Kidney glomerular epithelial cell (primary cell): ENCODE data around the gene ATP1B3.
A peak's percentile ranks its signal among the peaks of the same experiment; 100 is the strongest.
"Not testable (repeated sequence)": the region's sequence is repeated elsewhere in the genome, so short reads cannot be mapped to it uniquely, and the experiment has no call there.

ENCODE experiments used
- DNase-seq: peaks from one replicate; lab custom pipeline; 2025; lab: John Stamatoyannopoulos, UW

ATP1B3 gene

GRCh38 chr3:141909408-141909807, 33.0 kb downstream of the ATP1B3 start:
- no peak for DNase-seq

- not testable (repeated sequence) for DNase-seq
Observed at GRCh38 chr3:141909986-141910385, 33.5 kb downstream of the ATP1B3 start.

- DNase-seq: peak; percentile 6
Observed at GRCh38 chr3:141913150-141913811, 36.8 kb downstream of the ATP1B3 start.

- no peak for DNase-seq
Observed at GRCh38 chr3:141914311-141914710, 37.9 kb downstream of the ATP1B3 start.

GRCh38 chr3:141915016-141915415, 38.6 kb downstream of the ATP1B3 start:
- no peak for DNase-seq

- no peak for DNase-seq
Observed at GRCh38 chr3:141915766-141916165, 39.3 kb downstream of the ATP1B3 start.

GRCh38 chr3:141920701-141921100, 44.3 kb downstream of the ATP1B3 start:
- no peak for DNase-seq

GRCh38 chr3:141921316-141921715, 44.9 kb downstream of the ATP1B3 start:
- no peak for DNase-seq

GRCh38 chr3:141925677-141926076, 49.2 kb downstream of the ATP1B3 start:
- DNase-seq: not testable (repeated sequence)

- no peak for DNase-seq
Observed at GRCh38 chr3:141926929-141927328, 50.5 kb downstream of the ATP1B3 start.

GRCh38 chr3:141928631-141929270, 52.3 kb downstream of the ATP1B3 start:
- no peak for DNase-seq

GRCh38 chr3:141929341-141929995, 53.0 kb downstream of the ATP1B3 start:
- no peak for DNase-seq

GRCh38 chr3:141930801-141931200, 54.4 kb downstream of the ATP1B3 start:
- no peak for DNase-seq

- DNase-seq: no peak
Observed at GRCh38 chr3:141933421-141934300, 57.2 kb downstream of the ATP1B3 start.

- no peak for DNase-seq
Observed at GRCh38 chr3:141934354-141934753, 57.9 kb downstream of the ATP1B3 start.

GRCh38 chr3:141938011-141938500, 61.6 kb downstream of the ATP1B3 start:
- no peak for DNase-seq

GRCh38 chr3:141939759-141940158, 63.3 kb downstream of the ATP1B3 start:
- DNase-seq: no peak

- no peak for DNase-seq
Observed at GRCh38 chr3:141940194-141940776, 63.8 kb downstream of the ATP1B3 start.

GRCh38 chr3:141941093-141941492, 64.7 kb downstream of the ATP1B3 start:
- no peak for DNase-seq

- DNase-seq: no peak
Observed at GRCh38 chr3:141942006-141942405, 65.6 kb downstream of the ATP1B3 start.

GRCh38 chr3:141945726-141946485, 69.5 kb downstream of the ATP1B3 start:
- DNase-seq: no peak
